AG08396 (cell line): Measurements from ENCODE around the gene TPSD1.

Experiments used
- DNase-seq: peaks from one replicate; pipeline ENCODE4 v3.0.0; 2012; ENCODE audit warnings: low spot score, mixed read lengths

TPSD1 gene

DNA sequence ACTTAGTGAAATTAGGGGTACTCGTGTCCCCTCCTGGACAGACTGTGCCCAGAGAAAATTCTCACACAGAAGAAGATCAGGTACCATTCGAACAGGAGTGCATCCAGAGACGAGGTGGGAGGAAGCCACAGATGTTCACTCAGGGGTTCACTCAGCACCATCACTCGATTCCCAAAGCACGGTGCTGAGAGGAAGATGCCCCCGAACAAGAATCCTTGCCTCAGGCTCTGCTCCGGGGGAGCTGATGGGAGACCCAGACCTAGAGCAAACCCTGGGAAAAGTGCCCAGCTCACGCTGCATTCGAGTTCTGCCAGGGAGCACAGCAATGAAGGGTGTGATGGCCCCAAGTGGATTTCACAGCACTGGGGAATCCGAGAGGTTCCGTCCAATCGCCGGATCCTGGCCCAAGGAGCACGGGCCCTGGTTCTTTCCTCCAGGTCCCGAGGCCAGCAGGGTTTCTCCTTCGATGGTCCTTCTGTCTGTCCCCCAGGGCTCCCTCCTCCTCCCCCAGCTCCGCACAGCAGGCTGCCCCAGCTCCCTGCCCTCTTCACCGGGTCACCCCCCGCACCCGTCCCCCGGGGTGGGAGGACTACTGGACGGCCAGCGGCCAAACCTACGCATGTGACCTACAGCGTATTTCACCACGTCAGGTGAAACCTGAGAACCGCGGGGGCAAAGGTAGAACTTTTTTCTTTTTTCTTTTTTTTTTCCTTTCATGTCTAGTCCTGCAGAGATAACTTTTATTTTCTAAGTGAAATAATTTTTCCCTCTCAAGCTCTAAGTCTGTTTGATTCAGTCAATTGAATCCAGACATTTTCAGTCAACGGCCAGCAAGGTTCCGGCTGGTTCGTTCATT, 43.4 kb downstream of the TPSD1 start:
- DNase-seq: no peak

DNA sequence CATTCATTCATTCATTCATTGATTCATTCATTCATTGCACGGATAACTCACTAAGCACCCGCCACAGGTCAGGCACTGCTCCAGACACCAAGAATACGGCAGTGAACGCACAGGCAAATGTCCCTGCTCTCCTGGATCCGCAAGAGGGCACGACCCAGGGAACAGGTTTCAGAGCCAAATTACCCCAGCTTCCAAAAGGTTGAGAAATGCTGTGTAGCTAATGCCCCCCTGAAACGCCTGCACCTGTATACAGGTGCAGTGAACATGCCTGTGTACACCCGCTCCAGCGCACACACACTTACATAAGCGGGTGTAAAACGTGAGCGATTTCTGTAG, 44.0 kb downstream of the TPSD1 start:
- no peak for DNase-seq

DNA sequence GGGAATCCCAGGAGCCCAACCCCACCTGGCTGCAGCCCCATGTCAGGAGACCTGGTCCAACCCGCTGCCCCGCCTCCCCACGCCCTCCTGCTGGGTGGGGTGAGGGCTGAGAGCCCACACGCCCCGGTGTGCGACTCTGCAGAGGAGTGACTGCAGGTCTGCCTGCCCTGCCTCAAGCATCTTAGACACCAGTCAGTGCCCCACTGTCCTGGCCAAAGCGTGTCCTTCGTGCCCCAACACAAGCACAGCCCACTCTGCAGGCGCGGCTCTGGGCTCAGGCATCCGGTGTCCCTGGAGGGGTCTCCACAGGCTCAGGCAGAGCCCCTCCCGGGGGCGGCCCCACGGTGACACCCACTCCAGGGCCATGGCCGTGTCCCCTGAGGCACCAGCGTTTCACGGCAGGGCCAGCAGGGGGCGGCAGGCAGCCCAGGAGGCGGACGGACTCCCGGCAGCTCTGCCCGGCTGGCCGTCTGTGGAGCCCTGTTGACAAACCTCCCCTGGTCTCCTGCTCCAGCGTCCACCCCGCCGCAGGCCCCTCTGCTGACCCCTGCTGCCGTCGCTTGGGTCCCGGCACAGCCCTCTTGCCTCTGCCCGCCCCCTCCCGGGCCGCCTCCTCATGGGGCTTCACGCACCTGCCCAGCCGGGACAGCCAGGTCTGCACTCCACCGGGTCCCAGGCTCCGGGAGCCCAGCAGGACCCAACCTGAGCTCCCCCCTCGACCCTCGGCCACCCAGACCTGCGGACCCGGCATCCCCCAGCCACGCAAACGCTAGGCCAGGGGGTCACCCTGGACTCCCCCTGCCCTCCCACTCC, 45.0 kb downstream of the TPSD1 start:
- peak; percentile 90 for DNase-seq

DNA sequence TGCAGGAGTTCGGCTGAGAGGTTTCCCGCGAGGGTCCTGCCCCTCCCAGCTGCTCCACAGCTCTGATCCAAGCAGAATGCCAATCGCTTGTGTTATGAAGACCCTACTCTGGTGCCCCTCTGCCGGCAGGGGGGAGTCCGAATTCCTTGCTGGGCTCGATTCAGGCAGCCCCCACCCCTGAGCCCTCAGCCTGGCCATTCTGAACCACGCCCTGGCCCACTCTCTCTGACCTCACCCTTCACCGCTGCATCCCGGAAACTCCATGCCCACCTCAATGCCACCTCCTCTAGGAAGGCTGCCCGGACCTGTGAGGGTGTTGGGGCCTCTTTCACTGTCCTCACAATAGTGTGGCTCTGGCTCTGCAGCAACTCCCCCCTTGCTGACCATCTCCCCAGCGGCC, 45.7 kb downstream of the TPSD1 start:
- no peak for DNase-seq

DNA sequence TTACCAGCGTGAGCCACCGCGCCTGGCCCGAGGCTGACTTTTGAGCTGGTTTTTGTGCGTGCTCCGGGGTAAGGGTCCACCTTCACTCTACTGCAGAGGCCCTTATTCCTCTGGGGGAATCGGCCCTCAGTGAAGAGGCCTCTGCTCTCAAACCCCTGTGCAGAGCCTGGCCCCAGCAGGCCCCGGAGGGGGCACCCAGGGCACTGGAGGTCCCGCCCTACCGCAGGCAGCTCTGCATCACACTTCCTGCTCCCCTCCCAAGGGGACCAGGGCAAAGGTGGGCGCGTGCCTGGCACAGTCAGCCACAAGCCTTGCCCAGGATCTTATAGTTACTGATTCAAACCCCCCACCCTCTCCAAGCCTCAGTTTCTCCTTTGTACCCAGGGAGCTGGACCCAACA, 50.0 kb downstream of the TPSD1 start:
- no peak for DNase-seq

DNA sequence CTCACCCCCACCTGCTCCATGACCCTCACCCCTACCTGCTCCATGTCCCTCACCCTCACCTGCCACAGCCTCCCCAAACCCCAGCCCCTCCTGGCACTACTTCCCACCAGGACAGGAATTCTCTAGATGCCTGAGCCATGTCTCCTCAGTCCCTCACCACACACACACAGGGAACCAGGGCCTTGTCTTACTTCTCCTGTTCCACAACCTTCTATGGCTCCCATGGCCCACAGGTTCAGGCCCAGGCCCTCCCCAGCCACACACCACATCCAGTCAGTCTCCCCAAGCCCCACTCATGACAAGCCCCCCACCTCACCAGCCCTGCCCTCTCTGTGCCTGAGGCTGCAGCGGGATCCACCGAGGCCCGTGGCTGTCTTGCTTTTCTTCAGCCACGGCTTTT, 50.5 kb downstream of the TPSD1 start:
- no peak for DNase-seq

DNA sequence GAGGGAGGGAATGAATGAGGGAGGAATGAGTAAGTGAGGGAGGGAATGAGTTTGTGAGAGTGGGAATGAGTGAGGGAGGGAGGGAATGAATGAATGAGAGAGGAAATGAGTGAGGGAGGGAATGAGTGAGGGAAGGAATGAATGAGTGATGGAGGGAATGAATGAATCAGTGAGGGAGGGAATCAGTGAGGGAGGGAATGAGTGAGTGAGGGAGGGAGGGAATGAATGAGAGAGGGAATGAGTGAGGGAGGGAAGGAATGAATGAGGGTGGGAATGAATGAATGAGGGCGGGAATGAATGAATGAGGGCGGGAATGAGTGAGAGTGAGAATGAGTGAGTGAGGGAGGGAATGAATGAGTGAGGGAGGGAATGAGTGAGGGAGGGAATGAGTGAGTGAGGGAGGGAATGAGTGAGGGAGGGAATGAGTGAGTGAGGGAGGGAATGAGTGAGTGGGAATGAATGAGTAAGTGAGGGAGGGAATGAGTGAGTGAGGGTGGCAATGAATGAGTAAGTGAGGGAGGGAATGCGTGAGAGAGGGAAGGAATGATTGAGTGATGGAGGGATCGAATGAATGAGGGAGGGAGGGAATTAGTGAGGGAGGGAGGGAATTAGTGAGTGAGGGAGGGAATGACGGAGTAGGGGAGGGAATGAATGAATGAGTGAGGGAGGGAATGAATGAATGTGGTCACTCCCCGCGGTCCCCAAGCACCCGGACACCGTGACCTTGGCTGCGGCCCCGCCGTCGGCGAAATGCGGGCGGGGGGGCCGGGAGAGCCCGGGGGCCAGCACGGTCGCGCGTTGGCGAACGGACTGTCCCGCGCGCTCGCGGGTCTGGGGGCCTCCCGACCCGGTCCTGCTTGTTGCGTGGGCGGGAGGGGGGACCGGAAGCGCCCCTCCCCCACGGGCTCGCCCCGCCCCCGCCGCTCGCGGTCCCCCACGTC, 52.4 kb downstream of the TPSD1 start:
- no peak for DNase-seq
